ENCODE data around the gene FMN1. TPM values are rescaled to one million over a fixed set of nuclear protein-coding genes. Genes with fewer than 3 reads are reported as not detected.

FMN1 gene
- total RNA-seq, 1 experiment from 2014 or later = 3.9 TPM

DNA sequence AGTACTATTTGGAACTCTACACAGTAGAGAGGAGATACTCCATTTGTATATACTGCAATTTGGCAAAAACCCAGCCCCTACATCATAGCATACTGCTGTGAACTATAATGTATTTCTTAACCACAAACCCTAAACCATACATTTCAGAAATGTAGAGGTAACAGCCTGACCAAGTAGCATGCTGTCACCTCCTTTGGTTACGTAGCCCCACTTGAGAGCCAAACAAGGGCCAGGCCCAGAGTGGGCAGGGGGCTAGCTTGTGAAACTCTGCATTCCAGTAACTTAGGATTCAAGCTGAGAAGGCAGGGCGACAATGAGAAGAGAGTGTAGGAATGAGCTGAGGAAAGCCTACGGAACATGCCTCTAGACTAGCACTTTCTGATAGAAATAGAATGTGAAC is 340.9 kb downstream of the FMN1 start:
- DNase-seq (ENCODE audit: low read depth, low spot score) (no peak), ATAC-seq (no peak)
- in situ Hi-C loops (cut with HindIII; ENCODE audit: low pct_unique_long_range_greater_than_20kb, low sequenced_read_pairs) = no loop called here
- ChIA-PET CTCF (interaction anchor here (0.6 kb wide), 1 partner anchor 10 kb away, joined by 3 read pairs; no protein-coding TSS in a partner anchor), POLR2A (no interaction called here)
- H3K4me1 ChIP-seq (ENCODE audit: control insufficient read depth, insufficient read depth, low read length) = no peaks in the 10 kb centered on the region
- intact Hi-C loops (cut with micrococcal nuclease; ENCODE audit: unreplicated experiment) = loop anchor here (5.0 kb wide), 1 partner anchor 104 kb away; no protein-coding TSS in a partner anchor
- H3K27ac ChIP-seq (ENCODE audit: low read length) = no peak overlapping the region
- H3K27me3 ChIP-seq (ENCODE audit: control insufficient read depth, insufficient read depth, low read length) = no peaks in the 10 kb centered on the region
- no peaks in the 10 kb centered on the region for H3K9me3 ChIP-seq (ENCODE audit: control insufficient read depth, insufficient read depth, low read depth, low read length)
- no peaks in the 10 kb centered on the region for H3K36me3 ChIP-seq (ENCODE audit: control insufficient read depth, insufficient read depth, low read length)
- H3K4me3 ChIP-seq (ENCODE audit: low read depth in 2 of 2, low read length in 2 of 2) = no peak overlapping the region
- TF ChIP-seq, protein P1, sequence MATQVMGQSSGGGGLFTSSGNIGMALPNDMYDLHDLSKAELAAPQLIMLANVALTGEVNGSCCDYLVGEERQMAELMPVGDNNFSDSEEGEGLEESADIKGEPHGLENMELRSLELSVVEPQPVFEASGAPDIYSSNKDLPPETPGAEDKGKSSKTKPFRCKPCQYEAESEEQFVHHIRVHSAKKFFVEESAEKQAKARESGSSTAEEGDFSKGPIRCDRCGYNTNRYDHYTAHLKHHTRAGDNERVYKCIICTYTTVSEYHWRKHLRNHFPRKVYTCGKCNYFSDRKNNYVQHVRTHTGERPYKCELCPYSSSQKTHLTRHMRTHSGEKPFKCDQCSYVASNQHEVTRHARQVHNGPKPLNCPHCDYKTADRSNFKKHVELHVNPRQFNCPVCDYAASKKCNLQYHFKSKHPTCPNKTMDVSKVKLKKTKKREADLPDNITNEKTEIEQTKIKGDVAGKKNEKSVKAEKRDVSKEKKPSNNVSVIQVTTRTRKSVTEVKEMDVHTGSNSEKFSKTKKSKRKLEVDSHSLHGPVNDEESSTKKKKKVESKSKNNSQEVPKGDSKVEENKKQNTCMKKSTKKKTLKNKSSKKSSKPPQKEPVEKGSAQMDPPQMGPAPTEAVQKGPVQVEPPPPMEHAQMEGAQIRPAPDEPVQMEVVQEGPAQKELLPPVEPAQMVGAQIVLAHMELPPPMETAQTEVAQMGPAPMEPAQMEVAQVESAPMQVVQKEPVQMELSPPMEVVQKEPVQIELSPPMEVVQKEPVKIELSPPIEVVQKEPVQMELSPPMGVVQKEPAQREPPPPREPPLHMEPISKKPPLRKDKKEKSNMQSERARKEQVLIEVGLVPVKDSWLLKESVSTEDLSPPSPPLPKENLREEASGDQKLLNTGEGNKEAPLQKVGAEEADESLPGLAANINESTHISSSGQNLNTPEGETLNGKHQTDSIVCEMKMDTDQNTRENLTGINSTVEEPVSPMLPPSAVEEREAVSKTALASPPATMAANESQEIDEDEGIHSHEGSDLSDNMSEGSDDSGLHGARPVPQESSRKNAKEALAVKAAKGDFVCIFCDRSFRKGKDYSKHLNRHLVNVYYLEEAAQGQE (IDR thresholded peaks at IDR 0.05; ENCODE audit: insufficient read depth in 1 of 2, low read depth in 2 of 2, low read length in 1 of 2) = no peak
- no peak for TF ChIP-seq POLR2AphosphoS5 (IDR thresholded peaks at IDR 0.05; ENCODE audit: low read depth, low read length)
- TF ChIP-seq, protein P2, sequence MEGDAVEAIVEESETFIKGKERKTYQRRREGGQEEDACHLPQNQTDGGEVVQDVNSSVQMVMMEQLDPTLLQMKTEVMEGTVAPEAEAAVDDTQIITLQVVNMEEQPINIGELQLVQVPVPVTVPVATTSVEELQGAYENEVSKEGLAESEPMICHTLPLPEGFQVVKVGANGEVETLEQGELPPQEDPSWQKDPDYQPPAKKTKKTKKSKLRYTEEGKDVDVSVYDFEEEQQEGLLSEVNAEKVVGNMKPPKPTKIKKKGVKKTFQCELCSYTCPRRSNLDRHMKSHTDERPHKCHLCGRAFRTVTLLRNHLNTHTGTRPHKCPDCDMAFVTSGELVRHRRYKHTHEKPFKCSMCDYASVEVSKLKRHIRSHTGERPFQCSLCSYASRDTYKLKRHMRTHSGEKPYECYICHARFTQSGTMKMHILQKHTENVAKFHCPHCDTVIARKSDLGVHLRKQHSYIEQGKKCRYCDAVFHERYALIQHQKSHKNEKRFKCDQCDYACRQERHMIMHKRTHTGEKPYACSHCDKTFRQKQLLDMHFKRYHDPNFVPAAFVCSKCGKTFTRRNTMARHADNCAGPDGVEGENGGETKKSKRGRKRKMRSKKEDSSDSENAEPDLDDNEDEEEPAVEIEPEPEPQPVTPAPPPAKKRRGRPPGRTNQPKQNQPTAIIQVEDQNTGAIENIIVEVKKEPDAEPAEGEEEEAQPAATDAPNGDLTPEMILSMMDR (IDR thresholded peaks at IDR 0.05) = no peak
- TF ChIP-seq TCF7L2 (IDR thresholded peaks at IDR 0.05; ENCODE audit: low read depth, low read length) = no peak
- TF ChIP-seq SIN3A (IDR thresholded peaks at IDR 0.05; ENCODE audit: borderline replicate concordance, insufficient read depth, low read depth, low read length) = no peak
- BruUV-seq (replicated peaks) = no TSS peak

DNA sequence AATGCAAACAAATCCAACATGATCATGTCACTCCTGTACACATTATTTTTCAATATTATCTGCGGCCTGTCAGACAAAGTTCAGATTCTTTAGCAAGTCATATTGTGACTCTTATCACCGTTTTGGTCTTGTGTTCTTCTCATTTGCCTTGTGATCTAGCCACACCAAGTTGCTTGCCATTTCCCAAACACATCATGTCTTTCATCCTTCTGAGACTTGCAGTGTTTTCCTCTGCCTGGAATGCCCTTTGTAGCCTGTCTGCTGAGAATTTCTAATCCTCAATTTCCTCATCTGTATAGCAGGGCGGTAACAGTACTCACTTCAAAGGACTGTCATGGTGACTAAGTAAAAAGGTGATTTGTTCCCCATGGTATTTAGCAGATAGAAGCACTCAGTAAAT is 341.7 kb downstream of the FMN1 start:
- TF ChIP-seq SIN3A (IDR thresholded peaks at IDR 0.05; ENCODE audit: borderline replicate concordance, insufficient read depth, low read depth, low read length) (no peak), POLR2AphosphoS5 (IDR thresholded peaks at IDR 0.05; ENCODE audit: low read depth, low read length) (no peak), TCF7L2 (IDR thresholded peaks at IDR 0.05; ENCODE audit: low read depth, low read length) (no peak)
- TF ChIP-seq, protein P1 (IDR thresholded peaks at IDR 0.05; ENCODE audit: insufficient read depth in 1 of 2, low read depth in 2 of 2, low read length in 1 of 2) = no peak
- TF ChIP-seq, protein P2 (IDR thresholded peaks at IDR 0.05) = no peak
- no peaks in the 10 kb centered on the region for H3K36me3 ChIP-seq (ENCODE audit: control insufficient read depth, insufficient read depth, low read length)
- BruUV-seq (replicated peaks) = no TSS peak
- intact Hi-C loops (cut with micrococcal nuclease; ENCODE audit: unreplicated experiment) (loop anchor here (5.0 kb wide), 1 partner anchor 105 kb away; no protein-coding TSS in a partner anchor), in situ Hi-C loops (cut with HindIII; ENCODE audit: low pct_unique_long_range_greater_than_20kb, low sequenced_read_pairs) (no loop called here)
- no peak for DNase-seq (ENCODE audit: low read depth, low spot score)
- CTCF ChIA-PET = no interaction called here
- no peaks in the 10 kb centered on the region for H3K27me3 ChIP-seq (ENCODE audit: control insufficient read depth, insufficient read depth, low read length)
- POLR2A ChIA-PET = no interaction called here
- no peak overlapping the region for H3K27ac ChIP-seq (ENCODE audit: low read length)
- no peak for ATAC-seq
- H3K9me3 ChIP-seq (ENCODE audit: control insufficient read depth, insufficient read depth, low read depth, low read length) = no peaks in the 10 kb centered on the region
- H3K4me1 ChIP-seq (ENCODE audit: control insufficient read depth, insufficient read depth, low read length) = no peaks in the 10 kb centered on the region
- no peak overlapping the region for H3K4me3 ChIP-seq (ENCODE audit: low read depth in 2 of 2, low read length in 2 of 2)
